Esophagus muscularis mucosa (tissue), 4 donors: Measurements from ENCODE around the gene SPECC1. TPM values are rescaled to one million over a fixed set of nuclear protein-coding genes. Genes with fewer than 3 reads are reported as not detected.
A peak's percentile ranks its signal among the peaks of the same experiment; 100 is the strongest.

ENCODE experiments used
- DNase-seq: peaks from one replicate; pipeline ENCODE4 v3.0.0-alpha.2; 2017; ENCODE audit errors: extremely low spot score
- H3K27ac ChIP-seq, 4 donors: fragments of 200-600 bp; sonication (generic); replicated peaks in 1 of 4; 1 replicate in 3 of 4; 2 replicates in 1 of 4; pipeline ENCODE4 v1.5.1; 2016 to 2019; ENCODE audit warnings: mild to moderate bottlenecking in 1 of 4
- H3K27me3 ChIP-seq, 4 donors: fragments of 200-600 bp; sonication (generic); one replicate each; pipeline versions ENCODE4 v1.5.1 to v1.6.0; 2016 to 2019
- H3K36me3 ChIP-seq, 4 donors: fragments of 200-600 bp; sonication (generic); one replicate each; pipeline ENCODE4 v1.5.1; 2016 to 2019
- H3K4me1 ChIP-seq, 4 donors: fragments of 200-600 bp; sonication (generic); one replicate each; pipeline ENCODE4 v1.5.1; 2016 to 2019
- H3K4me3 ChIP-seq, 4 donors: fragments of 200-600 bp; sonication (generic); 1 replicate in 2 of 4; 2 replicates in 2 of 4; pipeline ENCODE4 v1.5.1; 2016 to 2019; ENCODE audit warnings: mild to moderate bottlenecking in 4 of 4, moderate library complexity in 1 of 4
- H3K9me3 ChIP-seq, 4 donors: fragments of 200-600 bp; sonication (generic); 1 replicate in 3 of 4; 2 replicates in 1 of 4; pipeline ENCODE4 v1.5.1; 2016 to 2019
- EP300 ChIP-seq: sonication (generic); formaldehyde crosslinking; IDR thresholded peaks from one replicate; pipeline ENCODE4 v1.6.1; 2017; ENCODE audit warnings: antibody characterized with exemption
- POLR2A ChIP-seq: fragments of 450-650 bp; IDR thresholded peaks from one replicate; pipeline ENCODE4 v1.6.1; 2017; ENCODE audit warnings: antibody characterized with exemption, moderate library complexity, mild to moderate bottlenecking, low read depth
- POLR2AphosphoS5 ChIP-seq, 2 donors: sonication (generic); formaldehyde crosslinking; IDR thresholded peaks; one replicate each; pipeline ENCODE4 v1.6.1; 2017; ENCODE audit warnings: antibody characterized with exemption in 2 of 2
- WGBS: methylation state at CpG from one replicate; pipeline ENCODE4 v1.1.5; 2018; 5-methylcytosine and 5-hydroxymethylcytosine counted together
- intact Hi-C: fragments of 100-400 bp; cut with DNase I; formaldehyde crosslinking; loops from one replicate; pipeline ENCODE4 v1.15.1; 2023
- total RNA-seq, 4 donors: library from RNA; depleted of rRNA; stranded (reverse); fragments of >200 nt; gene quantifications; one replicate each; pipeline versions ENCODE4 v1.1.0 to v1.2.1, GENCODE V29; 2016
- TF ChIP-seq, protein P1 (sequence below), 3 experiments: fragments of 200-600 bp in 2 of 3; fragments of 450-650 bp in 1 of 3; sonication (generic) in 2 of 3; IDR thresholded peaks; one replicate each; pipeline ENCODE4 v1.5.1; 2017 to 2019; ENCODE audit warnings: antibody characterized with exemption in 3 of 3, mild to moderate bottlenecking in 2 of 3, moderate library complexity in 1 of 3

SPECC1 gene
- total RNA-seq, 4 donors from 2014 or later = 16.7 to 28.8 (median 24.7) TPM

DNA sequence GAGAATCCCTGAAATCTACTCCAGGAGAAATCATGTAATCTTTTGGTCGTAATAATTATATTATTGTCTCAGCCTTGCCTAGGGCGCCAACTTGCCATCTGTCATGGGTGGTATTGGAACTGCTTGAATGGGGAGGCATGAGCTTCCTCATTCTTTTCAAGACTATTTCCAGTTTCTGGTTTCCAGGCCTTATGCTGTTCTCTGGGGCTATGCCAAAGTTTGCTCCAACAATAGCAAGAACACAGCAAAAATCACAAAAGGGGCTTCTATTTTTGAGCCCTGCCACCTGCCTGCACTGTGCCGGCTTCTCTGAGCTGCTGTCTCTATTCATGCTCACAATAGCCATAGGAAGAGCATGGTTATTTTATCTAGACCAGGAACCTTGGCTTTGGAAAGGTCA is 111.7 kb downstream of the SPECC1 start:
- intact Hi-C loops = loop anchor here (2.0 kb wide), 2 partner anchors 106 to 200 kb away; no protein-coding TSS in a partner anchor
- Histone ChIP-seq H3K4me1 (peaks cover 9 to 16% (median 13%) of the 10 kb centered on the region in 4 donors), H3K9me3 (no peaks in the 10 kb centered on the region), H3K36me3 (no peaks in the 10 kb centered on the region), H3K27ac (no peak overlapping the region), H3K27me3 (no peaks in the 10 kb centered on the region), H3K4me3 (no peak overlapping the region)
- 50% methylated on average over 3 of the region's 3 CpGs for WGBS
- TF ChIP-seq, protein P1, sequence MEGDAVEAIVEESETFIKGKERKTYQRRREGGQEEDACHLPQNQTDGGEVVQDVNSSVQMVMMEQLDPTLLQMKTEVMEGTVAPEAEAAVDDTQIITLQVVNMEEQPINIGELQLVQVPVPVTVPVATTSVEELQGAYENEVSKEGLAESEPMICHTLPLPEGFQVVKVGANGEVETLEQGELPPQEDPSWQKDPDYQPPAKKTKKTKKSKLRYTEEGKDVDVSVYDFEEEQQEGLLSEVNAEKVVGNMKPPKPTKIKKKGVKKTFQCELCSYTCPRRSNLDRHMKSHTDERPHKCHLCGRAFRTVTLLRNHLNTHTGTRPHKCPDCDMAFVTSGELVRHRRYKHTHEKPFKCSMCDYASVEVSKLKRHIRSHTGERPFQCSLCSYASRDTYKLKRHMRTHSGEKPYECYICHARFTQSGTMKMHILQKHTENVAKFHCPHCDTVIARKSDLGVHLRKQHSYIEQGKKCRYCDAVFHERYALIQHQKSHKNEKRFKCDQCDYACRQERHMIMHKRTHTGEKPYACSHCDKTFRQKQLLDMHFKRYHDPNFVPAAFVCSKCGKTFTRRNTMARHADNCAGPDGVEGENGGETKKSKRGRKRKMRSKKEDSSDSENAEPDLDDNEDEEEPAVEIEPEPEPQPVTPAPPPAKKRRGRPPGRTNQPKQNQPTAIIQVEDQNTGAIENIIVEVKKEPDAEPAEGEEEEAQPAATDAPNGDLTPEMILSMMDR (IDR thresholded peaks at IDR 0.05) = no peak
- TF ChIP-seq POLR2AphosphoS5 (IDR thresholded peaks at IDR 0.05) (no peak), EP300 (no peak), POLR2A (no peak)
- DNase-seq = no peak

DNA sequence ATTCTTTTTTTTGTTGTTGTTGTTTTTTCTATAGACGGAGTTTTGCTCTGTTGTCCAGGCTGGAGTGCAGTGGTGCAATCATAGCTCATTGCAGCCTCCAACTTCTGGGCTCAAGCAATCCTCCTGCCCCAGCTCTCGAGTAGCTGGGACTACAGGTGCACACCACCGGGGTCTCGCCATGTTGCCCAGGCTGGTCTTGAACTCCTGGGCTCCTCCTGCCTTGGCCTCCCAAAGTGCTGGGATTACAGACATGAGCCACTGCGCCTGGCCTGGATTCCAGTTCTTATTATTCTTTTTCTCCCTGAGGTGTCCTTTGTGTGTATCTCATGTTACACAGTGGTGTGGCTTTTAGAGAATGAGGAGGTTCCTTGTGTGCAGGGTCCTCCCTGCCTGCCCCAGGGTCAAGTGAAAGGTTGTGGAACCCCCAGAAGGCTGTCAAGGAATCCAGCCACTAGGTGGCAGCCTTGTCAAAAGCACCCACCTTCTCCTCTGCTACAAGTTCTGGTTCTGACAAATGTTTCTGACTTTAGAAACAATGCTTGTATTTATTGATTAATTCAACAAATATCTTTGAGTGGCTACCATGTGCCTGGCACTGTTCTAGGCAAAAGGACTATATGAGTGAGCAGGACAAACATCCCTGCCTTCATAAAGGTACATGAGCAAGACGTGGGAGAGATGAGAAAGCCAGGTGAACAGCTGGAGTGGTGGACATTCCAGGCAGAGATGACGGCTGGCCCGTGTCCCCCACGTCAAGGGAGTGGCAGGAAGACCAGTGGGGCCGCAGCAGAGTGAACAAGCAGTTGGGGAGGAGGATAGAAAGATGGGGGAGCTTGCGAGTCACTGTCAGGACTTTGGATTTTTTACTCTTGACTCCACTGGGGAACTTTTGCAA is 112.4 kb downstream of the SPECC1 start:
- WGBS = 49% methylated on average over 11 of the region's 11 CpGs
- DNase-seq = no peak
- H3K27ac ChIP-seq = no peak overlapping the region
- intact Hi-C loops = loop anchor here (2.0 kb wide), 2 partner anchors 105 to 199 kb away; no protein-coding TSS in a partner anchor
- H3K4me1 ChIP-seq = peaks cover 9 to 16% (median 13%) of the 10 kb centered on the region in 4 donors
- H3K9me3 ChIP-seq = no peaks in the 10 kb centered on the region
- H3K4me3 ChIP-seq = no peak overlapping the region
- no peaks in the 10 kb centered on the region for H3K27me3 ChIP-seq
- TF ChIP-seq, protein P1 (IDR thresholded peaks at IDR 0.05) = peak; percentile 76 to 87 (median 82)
- no peak for TF ChIP-seq EP300
- H3K36me3 ChIP-seq = no peaks in the 10 kb centered on the region

DNA sequence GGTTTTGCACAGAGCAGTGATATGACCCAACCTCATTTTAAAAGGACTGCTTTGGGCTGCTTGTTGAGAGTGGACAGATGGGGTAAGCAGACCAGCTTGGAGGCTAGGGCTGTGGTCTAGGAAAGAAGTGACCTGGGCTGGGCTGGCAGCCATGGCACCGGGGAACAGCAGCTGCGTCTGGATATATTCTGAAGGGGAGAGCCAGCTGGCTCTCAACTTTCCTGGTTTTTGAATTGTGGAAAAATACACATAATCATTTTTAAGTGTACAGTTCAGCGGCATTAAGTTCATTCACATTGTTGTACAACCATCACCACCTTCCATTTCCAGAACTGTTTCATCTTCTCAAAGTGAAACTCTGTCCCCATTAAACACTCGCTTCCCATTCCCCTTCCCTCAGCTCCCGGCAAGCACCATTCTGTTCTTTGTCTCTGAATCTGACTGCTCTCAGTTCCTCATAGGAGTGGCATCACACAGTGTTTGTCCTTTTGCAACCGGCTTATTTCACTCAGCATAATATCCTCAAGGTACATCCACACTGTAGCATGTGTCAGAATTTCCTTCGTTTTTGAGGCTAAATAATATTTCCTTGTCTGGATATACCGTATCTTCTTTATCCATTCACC is 113.2 kb downstream of the SPECC1 start:
- 71% methylated on average over 8 of the region's 8 CpGs for WGBS
- Histone ChIP-seq H3K36me3 (no peaks in the 10 kb centered on the region), H3K4me3 (no peak overlapping the region), H3K27ac (no peak overlapping the region), H3K4me1 (peaks cover 9 to 16% (median 13%) of the 10 kb centered on the region in 4 donors), H3K9me3 (no peaks in the 10 kb centered on the region), H3K27me3 (no peaks in the 10 kb centered on the region)
- no peak for DNase-seq
- TF ChIP-seq POLR2A (no peak), POLR2AphosphoS5 (IDR thresholded peaks at IDR 0.05) (no peak), EP300 (no peak)
- TF ChIP-seq, protein P1 (IDR thresholded peaks at IDR 0.05) = no peak
- intact Hi-C loops = no loop called here

DNA sequence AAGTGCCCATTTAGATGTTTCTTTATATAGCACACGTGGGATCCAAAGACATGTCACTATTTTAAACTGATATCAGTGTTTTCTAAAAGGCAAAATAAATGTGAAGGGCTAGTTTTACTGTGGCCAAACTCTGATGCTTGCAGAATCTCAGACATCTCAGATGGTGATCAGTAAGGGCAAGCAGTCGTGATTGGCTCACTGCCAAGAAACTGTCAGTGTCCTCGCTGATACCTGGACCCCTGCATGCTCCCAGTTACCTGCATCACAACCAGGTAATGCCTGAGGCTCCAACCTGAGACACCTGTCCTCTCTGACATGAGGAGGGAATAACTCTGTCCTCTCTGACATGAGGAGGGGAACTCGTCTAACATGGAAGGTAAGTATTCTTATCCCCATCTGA is 114.0 kb downstream of the SPECC1 start:
- Histone ChIP-seq H3K4me1 (peaks cover 11 to 22% (median 17%) of the 10 kb centered on the region in 4 donors), H3K36me3 (no peaks in the 10 kb centered on the region), H3K27me3 (no peaks in the 10 kb centered on the region), H3K9me3 (no peaks in the 10 kb centered on the region), H3K4me3 (no peak overlapping the region), H3K27ac (no peak overlapping the region)
- DNase-seq = no peak
- intact Hi-C loops = no loop called here
- TF ChIP-seq, protein P1 (IDR thresholded peaks at IDR 0.05) = no peak
- no peak for TF ChIP-seq EP300
- TF ChIP-seq POLR2A = no peak
- TF ChIP-seq POLR2AphosphoS5 (IDR thresholded peaks at IDR 0.05) = no peak
- 65% methylated on average over 4 of the region's 4 CpGs for WGBS
